Measurements from ENCODE around the gene PLEKHA8. TPM values are rescaled to one million over a fixed set of nuclear protein-coding genes. Genes with fewer than 3 reads are reported as not detected.
A peak's percentile ranks its signal among the peaks of the same experiment; 100 is the strongest.

PLEKHA8 gene
- total and polyA plus RNA-seq, 4 donors, result 2.7 to 16.7 (median 6.5) TPM

DNA sequence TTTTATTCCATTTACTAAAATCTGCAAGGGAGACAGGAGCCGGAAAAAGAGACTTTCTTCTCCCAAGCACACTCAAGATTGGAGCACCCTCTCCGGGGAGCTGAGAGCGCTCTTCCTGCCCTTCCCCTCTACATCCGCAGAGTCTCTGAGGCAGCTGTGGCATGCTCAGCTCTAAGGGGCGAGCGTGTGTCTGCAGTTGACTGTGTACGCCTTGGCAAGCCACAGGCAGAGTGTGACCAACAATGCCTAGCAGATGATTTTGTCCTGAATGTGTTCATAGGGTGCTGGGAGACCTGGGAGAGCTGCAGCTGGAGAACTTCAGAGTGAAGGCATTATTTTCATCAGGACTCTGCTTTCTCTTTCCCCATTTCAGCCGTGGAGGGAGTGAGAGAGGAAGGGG is 127.3 kb downstream of the PLEKHA8 start:
- Histone ChIP-seq H3K27me3 (ENCODE audit: control insufficient read depth in 3 of 3, insufficient read depth in 3 of 3, low read length in 2 of 3) (no peaks in the 10 kb centered on the region), H3K27ac (ENCODE audit: low read depth in 1 of 2, low read length in 1 of 2) (no peak overlapping the region), H3K36me3 (ENCODE audit: control insufficient read depth in 4 of 4, insufficient read depth in 4 of 4, low read length in 4 of 4) (peaks cover 0 to 19% (median 8%) of the 10 kb centered on the region in 4 donors), H3K4me3 (no peak overlapping the region), H3K4me1 (ENCODE audit: control insufficient read depth in 5 of 5, insufficient read depth in 5 of 5, low read length in 5 of 5) (peaks cover 0 to 12% (median 0%) of the 10 kb centered on the region in 5 donors), H3K9me3 (ENCODE audit: control insufficient read depth in 4 of 4, insufficient read depth in 3 of 4, low read length in 3 of 4) (peaks cover 0 to 2% (median 0%) of the 10 kb centered on the region in 4 donors), H3K9ac (ENCODE audit: insufficient read depth in 1 of 2, low read length in 2 of 2) (no peak overlapping the region)
- ATAC-seq (ENCODE audit: insufficient read depth, low FRiP score), result peak; percentile 34
- WGBS, 2 donors, result 66 to 73% methylated on average over 8 of the region's 8 CpGs
- DNase-seq, result no peak
- TF ChIP-seq CTCF (IDR thresholded peaks at IDR 0.05; ENCODE audit: control extremely low read depth, extremely low read depth), result no peak

DNA sequence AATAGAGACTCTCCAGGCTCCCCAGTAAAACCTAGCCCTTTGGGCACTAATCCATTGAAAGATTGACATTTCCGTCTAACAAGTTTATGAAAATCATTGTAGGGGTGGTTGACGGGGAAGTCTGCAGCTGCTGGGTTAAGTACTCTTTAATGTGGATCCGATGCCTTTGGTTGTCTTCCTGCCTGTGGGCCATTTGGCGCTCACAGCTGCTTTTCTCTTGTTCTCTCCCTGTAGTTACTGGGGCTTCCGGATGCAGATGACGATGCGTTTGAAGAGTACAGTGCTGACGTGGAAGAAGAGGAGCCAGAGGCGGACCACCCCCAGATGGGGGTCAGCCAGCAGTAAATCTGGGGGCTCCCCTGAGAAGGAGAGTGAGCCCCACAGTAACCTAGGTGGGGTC is 129.0 kb downstream of the PLEKHA8 start:
- Histone ChIP-seq H3K9ac (ENCODE audit: insufficient read depth in 1 of 2, low read length in 2 of 2) (no peak overlapping the region), H3K9me3 (ENCODE audit: control insufficient read depth in 4 of 4, insufficient read depth in 3 of 4, low read length in 3 of 4) (peaks cover 0 to 2% (median 0%) of the 10 kb centered on the region in 4 donors), H3K27me3 (ENCODE audit: control insufficient read depth in 3 of 3, insufficient read depth in 3 of 3, low read length in 2 of 3) (no peaks in the 10 kb centered on the region), H3K4me1 (ENCODE audit: control insufficient read depth in 5 of 5, insufficient read depth in 5 of 5, low read length in 5 of 5) (peaks cover 0 to 15% (median 0%) of the 10 kb centered on the region in 5 donors), H3K36me3 (ENCODE audit: control insufficient read depth in 4 of 4, insufficient read depth in 4 of 4, low read length in 4 of 4) (peaks cover 0 to 13% (median 6%) of the 10 kb centered on the region in 4 donors), H3K4me3 (no peak overlapping the region), H3K27ac (ENCODE audit: low read depth in 1 of 2, low read length in 1 of 2) (no peak overlapping the region)
- TF ChIP-seq CTCF (IDR thresholded peaks at IDR 0.05; ENCODE audit: control extremely low read depth, extremely low read depth), result no peak
- WGBS, 2 donors, result 53 to 79% methylated on average over 9 of the region's 9 CpGs
- peak in 1 of 3 donors; percentile 54 for DNase-seq
- no peak for ATAC-seq (ENCODE audit: insufficient read depth, low FRiP score)

DNA sequence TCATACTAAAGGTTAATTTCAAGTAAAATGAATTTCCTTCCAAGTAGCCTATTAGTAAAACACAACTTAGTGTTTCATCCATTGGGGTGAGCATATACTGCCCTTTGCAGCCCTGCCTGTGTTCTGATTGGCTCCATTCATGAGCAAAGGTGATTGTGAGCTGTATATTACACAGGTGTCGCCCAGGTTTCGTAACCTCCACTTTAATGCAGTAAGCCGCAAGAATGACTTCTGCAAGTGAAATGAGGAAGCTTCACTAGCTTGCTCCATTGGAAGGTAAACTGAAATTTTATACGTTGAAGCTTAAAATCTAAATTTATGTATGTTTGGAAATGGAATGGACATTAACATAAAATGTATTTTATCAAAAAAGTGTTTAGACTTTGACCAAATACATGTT is 131.0 kb downstream of the PLEKHA8 start:
- Histone ChIP-seq H3K36me3 (ENCODE audit: control insufficient read depth in 4 of 4, insufficient read depth in 4 of 4, low read length in 4 of 4) (peaks cover 0 to 9% (median 2%) of the 10 kb centered on the region in 4 donors), H3K9me3 (ENCODE audit: control insufficient read depth in 4 of 4, insufficient read depth in 3 of 4, low read length in 3 of 4) (no peaks in the 10 kb centered on the region), H3K9ac (ENCODE audit: insufficient read depth in 1 of 2, low read length in 2 of 2) (no peak overlapping the region), H3K4me1 (ENCODE audit: control insufficient read depth in 5 of 5, insufficient read depth in 5 of 5, low read length in 5 of 5) (peaks cover 0 to 18% (median 0%) of the 10 kb centered on the region in 5 donors), H3K27me3 (ENCODE audit: control insufficient read depth in 3 of 3, insufficient read depth in 3 of 3, low read length in 2 of 3) (no peaks in the 10 kb centered on the region), H3K27ac (ENCODE audit: low read depth in 1 of 2, low read length in 1 of 2) (no peak overlapping the region), H3K4me3 (no peak overlapping the region)
- DNase-seq (no peak), ATAC-seq (ENCODE audit: insufficient read depth, low FRiP score) (no peak)
- TF ChIP-seq CTCF (IDR thresholded peaks at IDR 0.05; ENCODE audit: control extremely low read depth, extremely low read depth), result no peak
- 39 to 59% methylated on average over 4 of the region's 4 CpGs for WGBS, 2 donors

- H3K27ac ChIP-seq (ENCODE audit: low read depth in 1 of 2, low read length in 1 of 2), result peak overlapping the region in 1 of 2 donors; percentile 9
- no peaks in the 10 kb centered on the region for H3K9me3 ChIP-seq (ENCODE audit: control insufficient read depth in 4 of 4, insufficient read depth in 3 of 4, low read length in 3 of 4)
- DNase-seq (no peak), ATAC-seq (ENCODE audit: insufficient read depth, low FRiP score) (no peak)
- H3K27me3 ChIP-seq (ENCODE audit: control insufficient read depth in 3 of 3, insufficient read depth in 3 of 3, low read length in 2 of 3), result no peaks in the 10 kb centered on the region
- H3K4me3 ChIP-seq, result no peak overlapping the region
- 23 to 37% methylated on average over 6 of the region's 6 CpGs for WGBS, 2 donors
- H3K36me3 ChIP-seq (ENCODE audit: control insufficient read depth in 4 of 4, insufficient read depth in 4 of 4, low read length in 4 of 4), result peaks cover 0 to 9% (median 2%) of the 10 kb centered on the region in 4 donors
- H3K9ac ChIP-seq (ENCODE audit: insufficient read depth in 1 of 2, low read length in 2 of 2), result no peak overlapping the region
- no peak for TF ChIP-seq CTCF (IDR thresholded peaks at IDR 0.05; ENCODE audit: control extremely low read depth, extremely low read depth)
- H3K4me1 ChIP-seq (ENCODE audit: control insufficient read depth in 5 of 5, insufficient read depth in 5 of 5, low read length in 5 of 5), result peaks cover 0 to 21% (median 1%) of the 10 kb centered on the region in 5 donors
Observed at GRCh38 chr7:30159698-30160143, 131.5 kb downstream of the PLEKHA8 start.
